GM12878 (cell line): ENCODE results near the gene TPPP. TPM values are rescaled to one million over a fixed set of nuclear protein-coding genes. Genes with fewer than 3 reads are reported as not detected.
A peak's percentile ranks its signal among the peaks of the same experiment; 100 is the strongest.

ENCODE experiments used
- ATAC-seq: fragments of 200-7000 bp; cut with Tn5 transposase; 3 replicates; pipeline ENCODE4 v1.9.1; 2020; ENCODE audit warnings: mild to moderate bottlenecking, moderate library complexity
- BruUV-seq: library from RNA; stranded (reverse); fragments of 400-500 nt; replicated peaks from 2 replicates; lab custom pipeline; 2021; lab: Mats Ljungman, UMichigan
- CTCF ChIA-PET: fragments of 300-600 bp; sonication (Branson Sonifier 250); formaldehyde crosslinking; extraction: SDS; loops from one replicate; lab custom pipeline; 2021; ENCODE audit warnings: inconsistent platforms; lab: Yijun Ruan, JAX
- POLR2A ChIA-PET: fragments of 350-600 bp; formaldehyde crosslinking; extraction: SDS; loops from one replicate; lab custom pipeline; 2021; ENCODE audit warnings: inconsistent platforms; lab: Charles Lee
- RAD21 ChIA-PET: fragments of 300-600 bp; sonication (Branson Sonifier 250); formaldehyde crosslinking; loops from one replicate; lab custom pipeline; 2023; ENCODE audit warnings: antibody characterized with exemption; ENCODE audit not compliant: unreplicated experiment; lab: Charles Lee
- SMC1A ChIA-PET: fragments of 300-600 bp; sonication (Branson Sonifier 250); formaldehyde crosslinking; loops from one replicate; lab custom pipeline; 2023; ENCODE audit not compliant: unreplicated experiment, uncharacterized antibody; lab: Charles Lee
- DNase-seq: peaks from one replicate; pipeline ENCODE4 v3.0.0-alpha.2; 2011; ENCODE audit warnings: low read depth, low spot score
- FAIRE-seq: peaks from 3 replicates; lab custom pipeline; 2011; peaks lifted over from hg19 to GRCh38; lab: Jason Lieb, UNC
- H2AFZ ChIP-seq: 2 replicates; pipeline ENCODE4 v1.6.0; 2011; ENCODE audit warnings: low read depth, low read length, control low read depth; ENCODE audit not compliant: control insufficient read depth
- H3K27ac ChIP-seq: 2 replicates; pipeline ENCODE4 v1.5.1; 2011; ENCODE audit warnings: control low read depth; ENCODE audit not compliant: control insufficient read depth, insufficient read depth
- H3K27me3 ChIP-seq, 2 experiments: replicated peaks in 1 of 2; 2 replicates each; pipeline versions ENCODE4 v1.6.0 to v1.6.1; 2011; ENCODE audit warnings: low read length in 1 of 2; ENCODE audit not compliant: control insufficient read depth in 2 of 2, insufficient read depth in 2 of 2
- H3K36me3 ChIP-seq, 2 experiments: 2 replicates each; pipeline ENCODE4 v1.5.1; 2011; ENCODE audit warnings: low read length in 1 of 2; ENCODE audit not compliant: control insufficient read depth in 2 of 2, insufficient read depth in 2 of 2
- H3K4me1 ChIP-seq: 2 replicates; pipeline ENCODE4 v1.6.1; 2011; ENCODE audit warnings: mild to moderate bottlenecking, low read length, moderate library complexity, mixed read lengths; ENCODE audit not compliant: control insufficient read depth, insufficient read depth
- H3K4me2 ChIP-seq: 2 replicates; pipeline ENCODE4 v1.6.0; 2011; ENCODE audit warnings: control low read depth; ENCODE audit not compliant: control insufficient read depth, insufficient read depth
- H3K4me3 ChIP-seq: fragments of 200-600 bp; sonication (generic); 2 replicates; pipeline ENCODE4 v1.5.1; 2016
- H3K79me2 ChIP-seq: 2 replicates; pipeline ENCODE4 v1.6.0; 2011; ENCODE audit warnings: low read length; ENCODE audit not compliant: control insufficient read depth, insufficient read depth
- H3K9ac ChIP-seq: 2 replicates; pipeline ENCODE4 v1.8.0; 2011; ENCODE audit warnings: low read length, control low read depth, mixed read lengths; ENCODE audit not compliant: control insufficient read depth, insufficient read depth
- H3K9me3 ChIP-seq: replicated peaks from 3 replicates; pipeline ENCODE4 v1.5.1; 2011; ENCODE audit warnings: mild to moderate bottlenecking, low read length; ENCODE audit not compliant: control insufficient read depth, insufficient read depth
- H4K20me1 ChIP-seq: 2 replicates; pipeline ENCODE4 v1.6.0; 2011; ENCODE audit not compliant: control insufficient read depth, insufficient read depth
- BACH1 ChIP-seq: fragments of 450-650 bp; IDR thresholded peaks from 2 replicates; pipeline ENCODE4 v1.6.1; 2017; ENCODE audit warnings: mild to moderate bottlenecking, borderline replicate concordance
- BCL3 ChIP-seq: IDR thresholded peaks from 2 replicates; pipeline ENCODE4 v1.6.1; 2011; ENCODE audit warnings: borderline replicate concordance, low read depth, mild to moderate bottlenecking, moderate library complexity, low read length; ENCODE audit not compliant: insufficient read depth, poor library complexity, severe bottlenecking
- BHLHE40 ChIP-seq, 2 experiments: fragments of 450-650 bp in 1 of 2; IDR thresholded peaks; 2 replicates each; pipeline ENCODE4 v1.6.1; 2011 to 2017; ENCODE audit warnings: low read depth in 2 of 2, borderline replicate concordance in 1 of 2, improper control_type of control experiment in 1 of 2, low read length in 1 of 2, mild to moderate bottlenecking in 1 of 2
- CTCF ChIP-seq, 3 experiments: IDR thresholded peaks in 2 of 3; conservative IDR thresholded peaks in 1 of 3; 2 replicates each; pipeline ENCODE4 v1.5.1; 2011; ENCODE audit warnings: low read depth in 3 of 3, low read length in 3 of 3, mild to moderate bottlenecking in 3 of 3, control low read depth in 2 of 3, moderate library complexity in 2 of 3, inconsistent platforms in 1 of 3, mixed read lengths in 1 of 3; ENCODE audit not compliant: control insufficient read depth in 2 of 3, insufficient read depth in 1 of 3; ENCODE audit errors: extremely low read depth in 1 of 3
- EED ChIP-seq: sonication (generic); IDR thresholded peaks from 2 replicates; pipeline ENCODE4 v1.6.1; 2016; ENCODE audit warnings: antibody characterized with exemption, low read depth
- NFYA ChIP-seq: IDR thresholded peaks from 2 replicates; pipeline ENCODE4 v1.6.1; 2011; ENCODE audit warnings: low read depth, mild to moderate bottlenecking, low read length, improper control_type of control experiment, borderline replicate concordance
- PAX5 ChIP-seq: IDR thresholded peaks from 2 replicates; pipeline ENCODE4 v1.6.1; 2011; ENCODE audit warnings: low read depth, low read length, borderline replicate concordance
- RUNX3 ChIP-seq: IDR thresholded peaks from 2 replicates; pipeline ENCODE4 v1.6.1; 2012; ENCODE audit warnings: low read length, inconsistent platforms
- SMC3 ChIP-seq: IDR thresholded peaks from 2 replicates; pipeline ENCODE4 v1.6.1; 2011; ENCODE audit warnings: low read length, improper control_type of control experiment, borderline replicate concordance
- TCF12 ChIP-seq: IDR thresholded peaks from 2 replicates; pipeline ENCODE4 v1.6.1; 2011; ENCODE audit warnings: low read depth, mild to moderate bottlenecking, low read length
- TCF7 ChIP-seq: IDR thresholded peaks from 2 replicates; pipeline ENCODE4 v1.6.1; 2014; ENCODE audit warnings: antibody characterized with exemption, borderline replicate concordance
- WGBS: methylation state at CpG from one replicate; pipeline ENCODE4 v1.1.6; 2016; ENCODE audit warnings: low lambda C conversion rate; ENCODE audit not compliant: insufficient replicate concordance, insufficient coverage; ENCODE audit errors: missing lambda C conversion rate; 5-methylcytosine and 5-hydroxymethylcytosine counted together
- in situ Hi-C: fragments of 300-500 bp; cut with MboI; formaldehyde crosslinking; loops from 9 replicates; pipeline ENCODE4 v1.14.3; 2018; ENCODE audit warnings: mixed read lengths
- intact Hi-C: fragments of 100-400 bp; cut with micrococcal nuclease; formaldehyde crosslinking; loops from one replicate; pipeline ENCODE4 v1.14.2; 2022; ENCODE audit not compliant: unreplicated experiment
- polyA plus RNA-seq, 11 experiments: library from polyadenylated mRNA; depleted of rRNA in 4 of 11; unstranded in 6 of 11; stranded (reverse) in 5 of 11; fragments of >200 nt; fragmentation: Nextera tagmentation in 4 of 11; fragmentation: Illumina TruSeq in 1 of 11; extraction: Ambion mirVana in 4 of 11; extraction: Trizol in 1 of 11; gene quantifications; 1 replicate in 1 of 11; 2 replicates in 10 of 11; pipeline versions ENCODE4 v1.2.1 to v1.2.3, GENCODE V29; 2011 to 2016; ENCODE audit warnings: inconsistent platforms in 2 of 11, missing spikeins in 2 of 11, low read depth in 1 of 11
- total RNA-seq, 4 experiments: library from RNA; depleted of rRNA in 3 of 4; stranded (reverse); fragments of >200 nt in 3 of 4; fragmentation: Illumina TruSeq in 1 of 4; extraction: Trizol in 1 of 4; gene quantifications; 2 replicates each; pipeline versions ENCODE4 v1.2.1 to v1.2.3, GENCODE V29; 2013 to 2021

The TPPP gene
- total and polyA plus RNA-seq, 10 of the 15 experiments (the other 5 are each of a cell fraction or from before 2014, with no cell fraction given): under 0.01 to 0.24 (median 0.04) TPM; not detected in 4

- DNase-seq (no peak), FAIRE-seq (no peak), ATAC-seq (peak; percentile 79)
- in situ Hi-C loops (no loop called here), intact Hi-C loops (no loop called here)
- H3K4me3 ChIP-seq: 0 out of 2 replicates have a peak overlapping the region, but pooled peaks have one; percentile 5
- SMC1A ChIA-PET: interaction anchor here (0.7 to 1.4 kb wide), 2 partner anchors 170 to 274 kb away, joined by 3 read pairs; no protein-coding TSS in a partner anchor
- 72% methylated on average over 21 of the region's 21 CpGs for WGBS
- no peak overlapping the region for H3K27ac ChIP-seq
- H3K4me2 ChIP-seq: peak overlapping the region; percentile 68
- BruUV-seq: no TSS peak
- H3K9me3 ChIP-seq: no peaks in the 10 kb centered on the region; the same call in 2 of the 3 replicates
- no peaks in the 10 kb centered on the region for H4K20me1 ChIP-seq
- H2AFZ ChIP-seq: no peak overlapping the region
- peak in 2 of 3 experiments; percentile 22 to 30; a peak in 1 of 6 replicates for TF ChIP-seq CTCF (IDR thresholded peaks at IDR 0.05 in 2 of 3, conservative IDR thresholded peaks at IDR 0.05 in 1 of 3; ENCODE audit: control insufficient read depth in 2 of 3, extremely low read depth in 1 of 3, insufficient read depth in 1 of 3, low read depth in 3 of 3, low read length in 3 of 3)
- peak; percentile 43; the same call in 1 of the 2 replicates for TF ChIP-seq TCF12
- no peak for TF ChIP-seq EED
- TF ChIP-seq PAX5: 0 out of 2 replicates have a peak, but pooled peaks have one; percentile 33
- TF ChIP-seq NFYA: no peak
- TF ChIP-seq SMC3: peak; percentile 9; the same call in 1 of the 2 replicates
- peak; percentile 60 to 84; a peak in 3 of 4 replicates for TF ChIP-seq BHLHE40 (IDR thresholded peaks at IDR 0.05; ENCODE audit: borderline replicate concordance in 1 of 2, low read depth in 2 of 2, low read length in 1 of 2)
- no peak for TF ChIP-seq RUNX3
- no peak for TF ChIP-seq TCF7
- TF ChIP-seq BACH1: no peak
- no peak for TF ChIP-seq BCL3
- TF ChIP-seq, all 136 proteins: peak for 5
- ChIA-PET CTCF (interaction anchor here (0.9 to 1.4 kb wide), 3 partner anchors 197 to 327 kb away, joined by 4 read pairs; no protein-coding TSS in a partner anchor), POLR2A (interaction anchor here (0.6 kb wide), 1 partner anchor 302 kb away, joined by 3 read pairs; no protein-coding TSS in a partner anchor), RAD21 (interaction anchor here (1.4 to 1.9 kb wide), 2 partner anchors 170 to 326 kb away, joined by 4 read pairs; no protein-coding TSS in a partner anchor)
- Histone ChIP-seq H3K4me1 (peaks cover 13% of the 10 kb centered on the region), H3K27me3 (no peaks in the 10 kb centered on the region), H3K79me2 (no peaks in the 10 kb centered on the region; the same call in 1 of the 2 replicates), H3K36me3 (peaks cover 0 to 40% of the 10 kb centered on the region in 2 experiments; a peak in 3 of 4 replicates), H3K9ac (no peak overlapping the region)
Observed at GRCh38 chr5:643351-643801, 49.8 kb downstream of the TPPP start.
